Thyroid gland (tissue), 4 donors: ENCODE results near the gene USP48.

Experiments
- POLR2A ChIP-seq, 2 donors: fragments of 450-650 bp; IDR thresholded peaks; one replicate each; pipeline ENCODE4 v1.6.1; 2017; ENCODE audit warnings: antibody characterized with exemption in 2 of 2, mild to moderate bottlenecking in 2 of 2, moderate library complexity in 1 of 2
- TF ChIP-seq, protein P1 (sequence below), 6 experiments: fragments of 200-600 bp in 3 of 6; fragments of 450-650 bp in 3 of 6; sonication (generic) in 3 of 6; IDR thresholded peaks; one replicate each; pipeline ENCODE4 v1.5.1; 2016 to 2019; ENCODE audit warnings: antibody characterized with exemption in 6 of 6, mild to moderate bottlenecking in 2 of 6, inconsistent platforms in 1 of 6, moderate library complexity in 1 of 6

DNA sequence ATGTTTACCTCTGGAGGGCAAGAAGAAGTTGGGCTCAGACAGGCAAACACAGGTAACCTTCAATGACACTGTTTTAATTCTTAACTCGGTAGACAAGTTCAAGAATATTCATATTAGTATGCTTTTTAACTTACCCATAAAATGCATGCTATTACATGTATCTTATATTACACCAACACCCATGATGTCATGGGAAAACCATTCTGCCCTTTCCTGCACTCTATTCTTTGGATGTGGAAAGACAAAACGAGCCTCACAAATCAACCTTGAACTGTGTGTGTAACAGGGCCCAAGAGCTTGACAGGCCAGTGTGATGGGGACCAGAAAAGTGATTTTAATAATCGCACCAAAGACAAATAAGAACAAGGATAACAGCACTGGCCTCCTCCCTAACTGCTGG is 91.2 kb downstream of the USP48 start:
- TF ChIP-seq, protein P1, sequence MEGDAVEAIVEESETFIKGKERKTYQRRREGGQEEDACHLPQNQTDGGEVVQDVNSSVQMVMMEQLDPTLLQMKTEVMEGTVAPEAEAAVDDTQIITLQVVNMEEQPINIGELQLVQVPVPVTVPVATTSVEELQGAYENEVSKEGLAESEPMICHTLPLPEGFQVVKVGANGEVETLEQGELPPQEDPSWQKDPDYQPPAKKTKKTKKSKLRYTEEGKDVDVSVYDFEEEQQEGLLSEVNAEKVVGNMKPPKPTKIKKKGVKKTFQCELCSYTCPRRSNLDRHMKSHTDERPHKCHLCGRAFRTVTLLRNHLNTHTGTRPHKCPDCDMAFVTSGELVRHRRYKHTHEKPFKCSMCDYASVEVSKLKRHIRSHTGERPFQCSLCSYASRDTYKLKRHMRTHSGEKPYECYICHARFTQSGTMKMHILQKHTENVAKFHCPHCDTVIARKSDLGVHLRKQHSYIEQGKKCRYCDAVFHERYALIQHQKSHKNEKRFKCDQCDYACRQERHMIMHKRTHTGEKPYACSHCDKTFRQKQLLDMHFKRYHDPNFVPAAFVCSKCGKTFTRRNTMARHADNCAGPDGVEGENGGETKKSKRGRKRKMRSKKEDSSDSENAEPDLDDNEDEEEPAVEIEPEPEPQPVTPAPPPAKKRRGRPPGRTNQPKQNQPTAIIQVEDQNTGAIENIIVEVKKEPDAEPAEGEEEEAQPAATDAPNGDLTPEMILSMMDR (IDR thresholded peaks at IDR 0.05): no peak
- TF ChIP-seq POLR2A (IDR thresholded peaks at IDR 0.05): no peak
